Measurements from ENCODE around the gene SMG6.
A peak's percentile ranks its signal among the peaks of the same experiment; 100 is the strongest.

The SMG6 gene

DNA sequence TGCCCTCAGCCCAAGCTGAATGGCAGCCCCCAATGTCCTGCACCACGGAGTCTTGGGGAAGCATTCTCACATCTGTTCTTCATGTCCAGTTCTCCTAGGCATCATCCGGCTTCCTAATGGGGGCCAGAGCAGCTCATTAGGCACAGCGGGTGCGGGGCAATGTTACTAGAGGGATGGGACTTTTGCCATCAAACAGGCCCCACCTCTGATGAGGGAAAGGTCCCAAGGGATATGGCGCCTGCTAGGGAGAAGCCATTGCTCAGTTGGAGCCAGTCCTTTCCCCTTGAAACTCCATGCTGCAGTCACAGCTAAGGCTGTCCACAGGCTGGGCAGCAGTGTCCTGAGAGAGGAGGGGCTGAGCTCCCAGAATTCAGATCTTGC is 275.4 kb downstream of the SMG6 start:
- TF ChIP-seq, protein P1, sequence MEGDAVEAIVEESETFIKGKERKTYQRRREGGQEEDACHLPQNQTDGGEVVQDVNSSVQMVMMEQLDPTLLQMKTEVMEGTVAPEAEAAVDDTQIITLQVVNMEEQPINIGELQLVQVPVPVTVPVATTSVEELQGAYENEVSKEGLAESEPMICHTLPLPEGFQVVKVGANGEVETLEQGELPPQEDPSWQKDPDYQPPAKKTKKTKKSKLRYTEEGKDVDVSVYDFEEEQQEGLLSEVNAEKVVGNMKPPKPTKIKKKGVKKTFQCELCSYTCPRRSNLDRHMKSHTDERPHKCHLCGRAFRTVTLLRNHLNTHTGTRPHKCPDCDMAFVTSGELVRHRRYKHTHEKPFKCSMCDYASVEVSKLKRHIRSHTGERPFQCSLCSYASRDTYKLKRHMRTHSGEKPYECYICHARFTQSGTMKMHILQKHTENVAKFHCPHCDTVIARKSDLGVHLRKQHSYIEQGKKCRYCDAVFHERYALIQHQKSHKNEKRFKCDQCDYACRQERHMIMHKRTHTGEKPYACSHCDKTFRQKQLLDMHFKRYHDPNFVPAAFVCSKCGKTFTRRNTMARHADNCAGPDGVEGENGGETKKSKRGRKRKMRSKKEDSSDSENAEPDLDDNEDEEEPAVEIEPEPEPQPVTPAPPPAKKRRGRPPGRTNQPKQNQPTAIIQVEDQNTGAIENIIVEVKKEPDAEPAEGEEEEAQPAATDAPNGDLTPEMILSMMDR (IDR thresholded peaks at IDR 0.05) = no peak

DNA sequence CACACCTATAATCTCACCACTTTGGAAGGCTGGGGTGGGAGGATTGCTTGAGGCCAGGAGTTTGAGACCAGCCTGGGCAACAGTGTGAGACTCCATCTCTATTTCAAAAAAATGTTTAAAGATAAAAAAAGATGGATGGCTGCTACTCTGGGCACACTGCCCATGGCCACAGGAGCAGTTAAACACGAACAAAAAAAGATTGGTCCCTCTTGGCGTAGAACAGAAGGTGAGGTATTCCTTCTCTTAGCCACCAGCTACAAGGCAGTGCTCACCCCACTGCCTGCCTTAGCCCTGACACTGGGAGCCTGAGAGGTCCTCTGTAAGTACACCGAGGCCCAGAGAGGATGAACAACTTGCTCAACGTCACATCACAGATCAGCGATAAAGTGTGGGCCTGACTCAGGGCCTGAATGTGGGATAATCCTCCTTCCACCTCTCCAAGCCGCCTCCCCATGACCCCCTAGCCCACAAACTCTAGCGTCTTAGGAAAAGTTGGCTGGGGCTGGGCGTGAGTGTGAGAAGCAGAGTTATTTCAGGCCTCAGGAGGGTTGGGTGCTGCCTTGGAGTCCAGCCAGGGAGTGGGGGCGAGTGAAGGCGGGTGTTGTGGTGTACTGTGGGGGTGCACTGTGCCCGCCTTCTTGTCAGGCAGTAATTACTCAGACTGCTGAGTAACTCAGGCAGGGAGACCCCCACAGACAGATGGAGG is 275.9 kb downstream of the SMG6 start:
- TF ChIP-seq, protein P1 (IDR thresholded peaks at IDR 0.05) = no peak

DNA sequence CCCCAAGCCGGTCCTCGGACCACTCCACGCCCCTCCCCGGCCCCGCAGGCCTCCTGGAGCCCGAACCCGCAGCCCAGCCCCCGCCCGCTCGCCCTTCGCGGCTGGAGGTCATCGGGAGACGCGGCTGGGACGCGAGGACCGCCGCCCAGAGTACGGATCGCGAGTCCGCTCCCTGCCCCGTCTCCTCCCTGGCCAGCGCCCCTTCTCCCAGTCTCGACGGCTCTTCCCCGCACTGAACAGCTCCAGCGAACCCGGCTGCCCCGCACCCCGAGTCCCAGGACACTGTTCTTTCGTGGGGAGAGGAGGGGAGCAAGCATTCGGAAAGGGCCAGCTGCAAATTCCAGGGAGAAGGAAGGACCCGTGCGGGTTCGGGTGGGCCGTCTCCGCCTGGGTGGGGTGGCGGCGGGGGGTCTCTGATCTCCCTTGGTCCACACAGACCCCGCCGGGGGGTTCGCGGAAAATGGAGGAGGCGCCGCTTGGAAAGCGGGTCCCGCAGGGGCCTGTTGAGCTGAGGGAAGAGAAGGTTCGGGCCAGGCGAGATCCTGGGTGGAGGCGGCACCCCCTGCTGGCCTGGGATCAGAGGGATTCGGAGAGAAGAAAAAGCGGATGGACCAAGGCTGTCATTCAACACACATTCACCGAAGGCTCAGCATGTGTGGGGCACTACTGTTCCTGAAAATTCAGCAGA is 277.8 kb downstream of the SMG6 start:
- TF ChIP-seq, protein P1 (IDR thresholded peaks at IDR 0.05) = peak; percentile 72

DNA sequence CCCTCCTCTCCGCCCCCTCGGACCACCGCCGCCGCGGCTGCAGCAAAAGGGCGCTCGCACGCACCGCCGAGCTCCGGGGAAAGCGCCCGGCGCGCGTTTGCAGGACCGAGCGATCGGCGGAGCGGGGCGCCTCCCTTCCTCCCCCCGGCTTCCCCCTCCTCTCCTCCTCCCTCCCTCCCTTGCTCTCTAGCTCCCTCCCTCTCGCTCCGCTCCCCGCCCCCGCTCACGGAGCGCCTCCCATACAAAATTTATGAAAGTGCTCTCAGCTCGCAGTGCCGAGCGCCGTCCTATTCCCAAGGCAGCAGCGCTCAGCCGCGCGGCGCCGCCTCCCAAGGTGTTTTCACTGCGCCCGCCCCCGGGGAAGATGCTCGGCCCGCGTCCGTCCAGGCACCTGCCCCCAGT is 278.4 kb downstream of the SMG6 start, which contains the start of gene RTN4RL1:
Gene RTN4RL1, minus strand, starts transcription at position 115 of the 402 bp plus-strand sequence. CDS start 469 bp downstream, outside the sequence.
- TF ChIP-seq, protein P1 (IDR thresholded peaks at IDR 0.05) = no peak

DNA sequence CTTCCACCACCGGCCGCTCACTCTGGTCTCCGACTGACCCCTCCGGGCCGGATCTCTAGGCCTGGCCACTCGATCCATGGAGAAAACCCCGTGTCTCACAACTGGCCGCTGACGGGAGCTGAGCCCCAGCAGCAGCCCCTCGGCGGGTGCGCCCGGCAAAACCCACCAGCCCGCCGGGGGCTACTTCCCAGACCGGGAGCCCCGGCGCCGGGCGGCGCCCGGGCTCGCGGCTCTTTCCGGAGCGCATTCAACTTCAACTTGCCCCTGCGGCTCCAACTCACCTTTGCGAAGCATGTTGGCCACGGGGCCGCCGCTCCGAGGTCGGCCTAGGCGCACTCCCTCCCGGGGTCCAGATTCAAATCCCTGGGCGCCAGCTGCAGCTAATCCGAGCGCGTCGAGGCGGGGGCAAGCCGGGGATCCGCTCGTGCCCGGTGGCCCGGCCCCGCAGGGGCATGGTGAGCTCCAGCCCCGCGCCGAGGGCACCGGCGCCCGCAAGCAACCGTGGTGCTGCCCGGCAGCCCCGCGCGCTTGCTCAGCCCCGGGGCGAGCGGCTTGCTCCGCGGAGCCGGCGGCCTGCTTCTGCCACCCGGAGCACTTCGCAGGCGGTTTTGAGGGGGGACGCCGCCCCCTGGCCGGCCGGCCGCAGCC is 278.9 kb downstream of the SMG6 start:
- TF ChIP-seq, protein P1 (IDR thresholded peaks at IDR 0.05) = no peak

DNA sequence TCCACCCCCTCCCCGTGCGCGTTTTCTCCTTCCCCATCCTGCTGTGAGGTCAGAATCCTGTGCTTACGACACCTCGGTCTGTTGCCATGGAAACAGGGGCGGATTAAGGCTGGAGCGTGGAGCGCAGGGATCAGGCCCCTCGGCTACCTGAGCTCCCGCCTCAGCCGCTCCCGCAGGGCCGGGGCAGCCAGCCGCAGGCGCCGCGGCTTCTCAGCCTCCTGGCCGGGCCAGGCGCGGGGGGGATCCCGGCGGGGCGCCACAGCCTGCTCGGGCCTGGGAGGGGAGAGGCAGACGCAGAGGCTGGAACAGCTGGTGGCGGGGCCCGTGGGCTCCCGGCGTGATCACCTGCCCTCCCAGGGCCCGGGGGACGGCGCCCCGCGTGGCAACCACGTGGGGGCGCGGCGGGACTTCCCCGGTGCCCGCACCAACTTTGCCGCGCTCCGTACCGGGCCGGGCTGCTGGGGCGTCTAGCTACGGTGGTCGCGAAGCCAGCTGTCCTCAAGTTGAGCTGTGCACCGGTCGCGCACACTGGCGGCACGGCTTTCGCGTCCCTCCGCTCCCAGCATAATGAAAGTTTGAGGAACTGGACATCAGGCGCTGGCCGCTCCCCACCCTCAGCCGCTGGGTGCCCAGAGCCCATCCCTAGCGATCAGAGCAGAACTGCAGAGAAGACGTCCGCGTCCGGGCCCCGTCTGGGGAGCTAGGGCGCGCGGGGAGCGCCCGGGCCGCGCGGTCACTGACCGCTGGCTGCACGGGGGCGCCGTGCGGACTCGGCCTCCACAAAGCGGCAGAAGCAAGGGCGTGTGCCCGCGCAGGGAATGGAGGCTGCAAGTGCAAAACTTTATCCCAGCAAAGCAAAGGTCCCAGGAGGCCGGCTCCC is 279.7 kb downstream of the SMG6 start:
- TF ChIP-seq, protein P1 (IDR thresholded peaks at IDR 0.05) = peak; percentile 32

DNA sequence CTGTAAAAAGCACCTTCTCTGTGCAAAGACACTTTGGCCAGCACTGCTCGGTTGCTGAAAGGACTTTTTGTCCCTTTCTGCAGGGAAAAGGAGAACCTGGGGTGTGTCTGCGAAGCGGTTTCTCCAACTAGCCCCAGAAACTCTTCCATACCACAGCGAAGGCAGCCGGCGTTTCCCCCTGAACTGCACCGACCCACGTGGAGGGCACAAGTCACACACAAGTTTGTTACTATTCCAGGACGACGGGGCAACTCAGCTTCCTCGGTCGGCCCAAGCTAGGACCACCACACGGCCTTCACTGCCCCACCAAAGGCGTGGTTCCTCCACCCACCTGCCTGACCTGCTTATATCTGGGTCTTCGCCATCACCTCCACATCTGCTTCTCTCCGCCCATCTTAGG is 280.3 kb downstream of the SMG6 start:
- TF ChIP-seq, protein P1 (IDR thresholded peaks at IDR 0.05) = no peak
